H1 (cell line): ENCODE results near the gene SPIRE1. TPM values are rescaled to one million over a fixed set of nuclear protein-coding genes. Genes with fewer than 3 reads are reported as not detected.

Source experiments
- ATF2 ChIP-seq: IDR thresholded peaks from 2 replicates; pipeline ENCODE4 v1.6.1; 2012; ENCODE audit warnings: low read length, inconsistent platforms
- BACH1 ChIP-seq: IDR thresholded peaks from 2 replicates; pipeline ENCODE4 v1.6.1; 2012; ENCODE audit warnings: low read length, improper control_type of control experiment
- JUN ChIP-seq: IDR thresholded peaks from 2 replicates; pipeline ENCODE4 v1.6.1; 2011; ENCODE audit warnings: low read depth, mild to moderate bottlenecking, improper control_type of control experiment, low read length
- JUND ChIP-seq: IDR thresholded peaks from 2 replicates; pipeline ENCODE4 v1.6.1; 2011; ENCODE audit warnings: mild to moderate bottlenecking, improper control_type of control experiment, low read length
- KDM1A ChIP-seq: fragments of 200-600, 300-600 bp; sonication (generic); IDR thresholded peaks from 2 replicates; pipeline ENCODE4 v1.7.1; 2016; ENCODE audit warnings: mild to moderate bottlenecking, low read length, borderline replicate concordance
- KDM5A ChIP-seq: fragments of 200-600 bp; IDR thresholded peaks from 2 replicates; pipeline ENCODE4 v1.7.1; 2012; ENCODE audit warnings: mild to moderate bottlenecking, low read length, inconsistent platforms, mixed read lengths
- SIN3A ChIP-seq, 2 experiments: IDR thresholded peaks in 1 of 2; conservative IDR thresholded peaks in 1 of 2; 2 replicates each; pipeline ENCODE4 v1.6.1; 2011 to 2012; ENCODE audit warnings: low read length in 2 of 2, improper control_type of control experiment in 1 of 2, low read depth in 1 of 2, mild to moderate bottlenecking in 1 of 2
- TBP ChIP-seq: IDR thresholded peaks from 2 replicates; pipeline ENCODE4 v1.6.1; 2011; ENCODE audit warnings: low read depth, low read length, improper control_type of control experiment
- polyA plus RNA-seq, 7 experiments: library from polyadenylated mRNA; depleted of rRNA in 3 of 7; stranded (reverse) in 5 of 7; unstranded in 2 of 7; fragments of >200 nt in 5 of 7; fragments of 200-250 nt in 2 of 7; gene quantifications; 1 replicate in 5 of 7; 2 replicates in 1 of 7; 4 replicates in 1 of 7; pipeline versions ENCODE4 v1.2.1 to v1.2.3, GENCODE V29; 2011 to 2013; ENCODE audit warnings: missing spikeins in 2 of 7, mixed read lengths in 2 of 7
- total RNA-seq: library from RNA; stranded (reverse); fragmentation: NEBNext Ultra II Directional; extraction: Animal tissue kit (Norgen Biotek cat#: 25700); gene quantifications from 2 replicates; pipeline ENCODE4 v1.2.1, GENCODE V29; 2021

Gene SPIRE1
- total and polyA plus RNA-seq, 2 of the 8 experiments (the other 6 are each of a cell fraction or from before 2014, with no cell fraction given), result 6.0 to 21.5 TPM

- TF ChIP-seq KDM1A, result no peak
- no peak for TF ChIP-seq JUN
- TF ChIP-seq TBP, result no peak
- TF ChIP-seq SIN3A (conservative IDR thresholded peaks at IDR 0.05 in 1 of 2, IDR thresholded peaks at IDR 0.05 in 1 of 2; ENCODE audit: low read depth in 1 of 2, low read length in 2 of 2), result no peak
- no peak for TF ChIP-seq KDM5A
- no peak for TF ChIP-seq ATF2
- no peak for TF ChIP-seq JUND
- no peak for TF ChIP-seq BACH1
Measured at GRCh38 chr18:12470382-12471075, 187.4 kb downstream of the SPIRE1 start (continued).
